ENCODE results near the gene TREML2. TPM values are rescaled to one million over a fixed set of nuclear protein-coding genes. Genes with fewer than 3 reads are reported as not detected.

Gene TREML2
- total and polyA plus RNA-seq, 3 donors from 2014 or later = 1.1 to 5.8 (median 1.8) TPM

- DNase-seq = no peak
- Histone ChIP-seq H3K27ac (no peak overlapping the region), H3K4me3 (no peak overlapping the region), H3K4me1 (no peaks in the 10 kb centered on the region), H3K36me3 (ENCODE audit: low read depth, missing control alignments) (no peaks in the 10 kb centered on the region), H3K9me3 (no peaks in the 10 kb centered on the region), H3K27me3 (no peaks in the 10 kb centered on the region)
- intact Hi-C loops (cut with DNase I; ENCODE audit: low total_unique reads) = no loop called here
- WGBS, 2 donors = 63 to 100% methylated on average over 1 of the region's 1 CpG
- TF ChIP-seq CTCF (IDR thresholded peaks at IDR 0.05) (no peak), POLR2A (IDR thresholded peaks at IDR 0.05) (no peak)
These were observed 19.4 kb downstream of the TREML2 start for GRCh38 chr6:41181566-41181965.

DNA sequence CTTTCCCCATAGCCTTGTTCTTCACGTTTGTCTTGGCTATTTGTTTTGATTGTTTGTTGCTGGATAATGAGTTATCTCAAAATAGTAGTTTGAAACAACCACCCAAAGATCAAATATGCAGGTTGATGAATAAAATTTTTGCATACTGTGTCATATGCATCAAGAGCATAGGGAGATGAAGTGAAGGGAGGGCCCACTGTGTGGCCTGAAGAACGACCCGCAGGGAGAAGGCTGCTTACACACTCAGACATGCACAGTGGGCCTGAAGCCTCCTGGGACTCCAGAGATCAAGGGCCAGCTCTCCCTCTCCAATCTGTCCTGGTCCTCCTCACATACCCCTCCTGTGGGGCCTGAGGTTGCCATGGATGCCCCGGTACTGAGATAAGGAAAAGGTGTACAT, 21.8 kb downstream of the TREML2 start:
- no peaks in the 10 kb centered on the region for H3K4me1 ChIP-seq
- TF ChIP-seq CTCF (IDR thresholded peaks at IDR 0.05) (no peak), POLR2A (IDR thresholded peaks at IDR 0.05) (no peak)
- no peaks in the 10 kb centered on the region for H3K36me3 ChIP-seq (ENCODE audit: low read depth, missing control alignments)
- no peaks in the 10 kb centered on the region for H3K9me3 ChIP-seq
- intact Hi-C loops (cut with DNase I; ENCODE audit: low total_unique reads) = no loop called here
- no peaks in the 10 kb centered on the region for H3K27me3 ChIP-seq
- no peak overlapping the region for H3K4me3 ChIP-seq
- no peak overlapping the region for H3K27ac ChIP-seq
- 46 to 71% methylated on average over 4 of the region's 4 CpGs for WGBS, 2 donors
- DNase-seq = no peak

DNA sequence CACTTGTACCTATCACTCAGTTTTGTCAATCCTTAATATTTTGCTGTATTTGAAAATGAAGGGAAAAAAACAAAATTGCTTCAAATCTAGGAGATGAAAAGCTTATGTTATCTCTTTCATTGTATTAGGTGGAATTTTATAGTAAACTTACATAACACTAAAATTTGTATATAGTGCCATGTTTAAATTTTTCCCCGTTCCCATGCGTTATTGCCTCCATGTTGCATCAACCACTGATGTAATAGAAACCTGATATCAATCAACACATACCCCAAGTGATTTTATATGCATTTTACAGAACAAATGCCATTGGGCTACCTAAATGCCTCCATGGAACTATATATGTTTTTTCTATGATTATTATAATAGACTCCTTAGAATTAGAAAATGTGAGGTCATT, 23.3 kb downstream of the TREML2 start:
- Histone ChIP-seq H3K27me3 (no peaks in the 10 kb centered on the region), H3K4me3 (no peak overlapping the region), H3K27ac (no peak overlapping the region), H3K9me3 (no peaks in the 10 kb centered on the region), H3K4me1 (no peaks in the 10 kb centered on the region), H3K36me3 (ENCODE audit: low read depth, missing control alignments) (no peaks in the 10 kb centered on the region)
- DNase-seq = no peak
- intact Hi-C loops (cut with DNase I; ENCODE audit: low total_unique reads) = no loop called here
- TF ChIP-seq CTCF (IDR thresholded peaks at IDR 0.05) = no peak
- no peak for TF ChIP-seq POLR2A (IDR thresholded peaks at IDR 0.05)
- WGBS, 2 donors = 89 to 95% methylated on average over 2 of the region's 2 CpGs

- 80% methylated on average over 3 of the region's 3 CpGs for WGBS, 2 donors
- H3K27me3 ChIP-seq = no peaks in the 10 kb centered on the region
- TF ChIP-seq CTCF (IDR thresholded peaks at IDR 0.05) = no peak
- no peak for TF ChIP-seq POLR2A (IDR thresholded peaks at IDR 0.05)
- H3K4me3 ChIP-seq = no peak overlapping the region
- H3K27ac ChIP-seq = no peak overlapping the region
- no peaks in the 10 kb centered on the region for H3K4me1 ChIP-seq
- H3K9me3 ChIP-seq = no peaks in the 10 kb centered on the region
- intact Hi-C loops (cut with DNase I; ENCODE audit: low total_unique reads) = no loop called here
- H3K36me3 ChIP-seq (ENCODE audit: low read depth, missing control alignments) = no peaks in the 10 kb centered on the region
- DNase-seq = no peak
These were observed 23.7 kb downstream of the TREML2 start for GRCh38 chr6:41177287-41177686.

DNA sequence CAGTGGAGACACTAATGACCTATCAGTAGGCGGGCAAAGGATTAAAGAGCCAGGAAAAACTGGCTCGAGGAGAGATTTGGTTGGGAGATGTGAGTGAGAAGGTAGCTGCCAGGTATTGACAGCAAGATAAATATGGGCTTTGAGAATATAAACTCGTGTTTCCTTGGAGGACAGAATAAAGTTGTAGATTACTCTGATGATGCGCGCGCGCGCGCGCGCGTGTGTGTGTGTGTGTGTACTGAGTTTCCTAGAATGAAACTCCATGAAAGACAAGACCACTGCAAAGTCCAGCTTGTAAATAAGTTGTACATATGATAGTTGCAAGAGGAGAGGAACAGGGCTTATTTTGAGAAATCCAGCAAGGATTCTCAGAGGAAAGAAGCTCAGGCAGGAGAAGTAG, 24.8 kb downstream of the TREML2 start:
- Histone ChIP-seq H3K27ac (no peak overlapping the region), H3K4me1 (no peaks in the 10 kb centered on the region), H3K9me3 (no peaks in the 10 kb centered on the region), H3K27me3 (no peaks in the 10 kb centered on the region), H3K4me3 (no peak overlapping the region), H3K36me3 (ENCODE audit: low read depth, missing control alignments) (no peaks in the 10 kb centered on the region)
- TF ChIP-seq CTCF (IDR thresholded peaks at IDR 0.05) (no peak), POLR2A (IDR thresholded peaks at IDR 0.05) (no peak)
- intact Hi-C loops (cut with DNase I; ENCODE audit: low total_unique reads) = no loop called here
- WGBS, 2 donors = 88% methylated on average over 12 of the region's 12 CpGs
- no peak for DNase-seq
